Astrocyte (in vitro differentiated cells and primary cell): ENCODE measurements around the gene UQCRH. TPM values are rescaled to one million over a fixed set of nuclear protein-coding genes. Genes with fewer than 3 reads are reported as not detected.
"Not testable (repeated sequence)": the region's sequence is repeated elsewhere in the genome, so short reads cannot be mapped to it uniquely, and the experiment has no call there.

Experiments
- DNase-seq: peaks from one replicate; pipeline ENCODE4 v3.0.0-alpha.2; 2010; ENCODE audit warnings: low read depth
- FAIRE-seq: peaks from 2 replicates; lab custom pipeline; 2011; peaks lifted over from hg19 to GRCh38; lab: Jason Lieb, UNC
- H2AFZ ChIP-seq: 2 replicates; pipeline ENCODE4 v1.6.0; 2012; ENCODE audit warnings: low read depth, low read length, inconsistent platforms
- H3K27ac ChIP-seq: 2 replicates; pipeline ENCODE4 v1.5.1; 2011; ENCODE audit warnings: low read depth, low read length, inconsistent platforms
- H3K27me3 ChIP-seq: 2 replicates; pipeline ENCODE4 v1.6.0; 2011; ENCODE audit warnings: low read length, inconsistent platforms; ENCODE audit not compliant: insufficient read depth
- H3K36me3 ChIP-seq: 2 replicates; pipeline ENCODE4 v1.5.1; 2011; ENCODE audit warnings: low read length, inconsistent platforms; ENCODE audit not compliant: insufficient read depth
- H3K4me1 ChIP-seq: 2 replicates; pipeline ENCODE4 v1.5.1; 2011; ENCODE audit warnings: low read length, inconsistent platforms; ENCODE audit not compliant: insufficient read depth
- H3K4me2 ChIP-seq: 2 replicates; pipeline ENCODE4 v1.6.0; 2012; ENCODE audit warnings: low read length, inconsistent platforms
- H3K4me3 ChIP-seq: 2 replicates; pipeline ENCODE4 v1.5.1; 2011; ENCODE audit warnings: low read depth, mild to moderate bottlenecking, low read length, inconsistent platforms; ENCODE audit not compliant: insufficient read depth
- H3K79me2 ChIP-seq: 2 replicates; pipeline ENCODE4 v1.6.0; 2012; ENCODE audit warnings: mild to moderate bottlenecking, low read length, inconsistent platforms; ENCODE audit not compliant: insufficient read depth
- H3K9ac ChIP-seq: 2 replicates; pipeline ENCODE4 v1.6.0; 2012; ENCODE audit warnings: mild to moderate bottlenecking, low read length, inconsistent platforms
- H3K9me3 ChIP-seq: 2 replicates; pipeline ENCODE4 v1.5.1; 2012; ENCODE audit warnings: low read depth, mild to moderate bottlenecking, low read length, inconsistent platforms; ENCODE audit not compliant: insufficient read depth
- H4K20me1 ChIP-seq: 2 replicates; pipeline ENCODE4 v1.6.0; 2012; ENCODE audit warnings: low read length, inconsistent platforms; ENCODE audit not compliant: insufficient read depth
- H3K27ac Mint-ChIP-seq: one replicate; pipeline ENCODE4 v1.8.0; 2021; ENCODE audit warnings: mild to moderate bottlenecking, mixed read lengths; ENCODE audit not compliant: unreplicated experiment
- H3K27me3 Mint-ChIP-seq: one replicate; pipeline ENCODE4 v1.8.0; 2021; ENCODE audit warnings: low read depth, mixed read lengths; ENCODE audit not compliant: unreplicated experiment
- H3K36me3 Mint-ChIP-seq: one replicate; pipeline ENCODE4 v1.8.0; 2021; ENCODE audit warnings: low read depth, mixed read lengths; ENCODE audit not compliant: unreplicated experiment
- H3K4me1 Mint-ChIP-seq: one replicate; pipeline ENCODE4 v1.8.0; 2021; ENCODE audit warnings: low read depth, mixed read lengths; ENCODE audit not compliant: unreplicated experiment
- H3K4me3 Mint-ChIP-seq: one replicate; pipeline ENCODE4 v1.8.0; 2021; ENCODE audit warnings: mild to moderate bottlenecking, moderate library complexity, mixed read lengths; ENCODE audit not compliant: unreplicated experiment
- H3K9me3 Mint-ChIP-seq: one replicate; pipeline ENCODE4 v1.8.0; 2021; ENCODE audit warnings: mild to moderate bottlenecking, mixed read lengths; ENCODE audit not compliant: unreplicated experiment
- total RNA-seq: library from RNA; stranded (reverse); gene quantifications from 2 replicates; pipeline ENCODE4 v1.2.1, GENCODE V29; 2021

Gene UQCRH
- total RNA-seq, 1 donor from 2014 or later, result 337 TPM

- H3K79me2 ChIP-seq, H3K4me2 ChIP-seq, H3K4me3 ChIP-seq, H3K9me3 Mint-ChIP-seq, H3K9ac ChIP-seq, H3K27me3 Mint-ChIP-seq, H3K36me3 Mint-ChIP-seq, H3K27ac Mint-ChIP-seq, H3K9me3 ChIP-seq, H3K4me1 ChIP-seq, H3K27me3 ChIP-seq, H3K36me3 ChIP-seq, H3K4me1 Mint-ChIP-seq, FAIRE-seq, H3K4me3 Mint-ChIP-seq, DNase-seq, H3K27ac ChIP-seq, H2AFZ ChIP-seq, H4K20me1 ChIP-seq: not testable (repeated sequence)
Measured at GRCh38 chr1:46319960-46320914, 16.7 kb downstream of the UQCRH start.

GRCh38 chr1:46322191-46322590 is 18.7 kb downstream of the UQCRH start:
- FAIRE-seq, H3K27ac Mint-ChIP-seq, DNase-seq, H3K27ac ChIP-seq, H3K36me3 Mint-ChIP-seq, H3K27me3 Mint-ChIP-seq, H3K79me2 ChIP-seq, H3K4me2 ChIP-seq, H3K9me3 ChIP-seq, H3K4me3 ChIP-seq, H3K36me3 ChIP-seq, H3K4me1 Mint-ChIP-seq, H3K27me3 ChIP-seq, H2AFZ ChIP-seq, H3K9me3 Mint-ChIP-seq, H3K4me1 ChIP-seq, H3K4me3 Mint-ChIP-seq, H3K9ac ChIP-seq, H4K20me1 ChIP-seq: not testable (repeated sequence)

- H3K4me2 ChIP-seq, H3K36me3 ChIP-seq, DNase-seq, FAIRE-seq, H3K9ac ChIP-seq, H4K20me1 ChIP-seq, H3K27ac Mint-ChIP-seq, H3K27ac ChIP-seq, H3K4me3 ChIP-seq, H3K4me3 Mint-ChIP-seq, H3K9me3 ChIP-seq, H3K27me3 Mint-ChIP-seq, H3K36me3 Mint-ChIP-seq, H3K4me1 Mint-ChIP-seq, H3K27me3 ChIP-seq, H3K9me3 Mint-ChIP-seq, H3K79me2 ChIP-seq, H3K4me1 ChIP-seq, H2AFZ ChIP-seq: not testable (repeated sequence)
Measured at GRCh38 chr1:46325285-46326076, 22.0 kb downstream of the UQCRH start.

- not testable (repeated sequence) for H3K9ac ChIP-seq, H3K36me3 ChIP-seq, H3K27ac ChIP-seq, H3K4me1 ChIP-seq, H3K79me2 ChIP-seq, H3K9me3 ChIP-seq, H3K4me3 ChIP-seq, H3K4me1 Mint-ChIP-seq, H3K9me3 Mint-ChIP-seq, H3K27me3 Mint-ChIP-seq, H2AFZ ChIP-seq, H3K27ac Mint-ChIP-seq, FAIRE-seq, H3K27me3 ChIP-seq, H3K36me3 Mint-ChIP-seq, DNase-seq, H3K4me3 Mint-ChIP-seq, H4K20me1 ChIP-seq, H3K4me2 ChIP-seq
Measured at GRCh38 chr1:46328182-46328581, 24.7 kb downstream of the UQCRH start.

- H3K79me2 ChIP-seq, H3K27me3 ChIP-seq, H3K4me1 ChIP-seq, H3K36me3 ChIP-seq, H4K20me1 ChIP-seq, H2AFZ ChIP-seq, H3K9me3 ChIP-seq, H3K27me3 Mint-ChIP-seq, H3K9me3 Mint-ChIP-seq, H3K27ac Mint-ChIP-seq, H3K4me3 ChIP-seq, FAIRE-seq, H3K9ac ChIP-seq, DNase-seq, H3K4me2 ChIP-seq, H3K4me1 Mint-ChIP-seq, H3K27ac ChIP-seq, H3K36me3 Mint-ChIP-seq, H3K4me3 Mint-ChIP-seq: not testable (repeated sequence)
Measured at GRCh38 chr1:46329807-46330206, 26.3 kb downstream of the UQCRH start.
